IPS DF 6.9 (cell line): ENCODE data around the gene CASTOR1.

Experiments
- DNase-seq: peaks from one replicate; pipeline ENCODE4 v3.0.0-alpha.2; 2013; ENCODE audit warnings: low read depth, low spot score
- H3K27ac ChIP-seq: one replicate; pipeline ENCODE4 v1.5.1; 2013; ENCODE audit warnings: low read length, control low read depth
- H3K27me3 ChIP-seq: 2 replicates; pipeline ENCODE4 v1.6.1; 2013; ENCODE audit warnings: mild to moderate bottlenecking, low read length; ENCODE audit not compliant: control insufficient read depth, insufficient read depth
- H3K36me3 ChIP-seq: 2 replicates; pipeline ENCODE4 v1.6.1; 2013; ENCODE audit warnings: low read length; ENCODE audit not compliant: control insufficient read depth, insufficient read depth
- H3K4me1 ChIP-seq: 2 replicates; pipeline ENCODE4 v1.6.1; 2013; ENCODE audit warnings: low read length; ENCODE audit not compliant: control insufficient read depth, insufficient read depth
- H3K4me3 ChIP-seq: 2 replicates; pipeline ENCODE4 v1.5.1; 2013; ENCODE audit warnings: mild to moderate bottlenecking, low read length
- H3K9me3 ChIP-seq: 2 replicates; pipeline ENCODE4 v1.6.1; 2013; ENCODE audit warnings: low read length, inconsistent platforms; ENCODE audit not compliant: control insufficient read depth, insufficient read depth
- WGBS: extraction: QIAGEN DNeasy Blood & Tissue Kit; methylation state at CpG from one replicate; pipeline ENCODE4 v1.1.7; 2013; ENCODE audit warnings: mixed read lengths, missing lambda C conversion rate; ENCODE audit not compliant: insufficient read length, insufficient coverage; 5-methylcytosine and 5-hydroxymethylcytosine counted together

The CASTOR1 gene

DNA sequence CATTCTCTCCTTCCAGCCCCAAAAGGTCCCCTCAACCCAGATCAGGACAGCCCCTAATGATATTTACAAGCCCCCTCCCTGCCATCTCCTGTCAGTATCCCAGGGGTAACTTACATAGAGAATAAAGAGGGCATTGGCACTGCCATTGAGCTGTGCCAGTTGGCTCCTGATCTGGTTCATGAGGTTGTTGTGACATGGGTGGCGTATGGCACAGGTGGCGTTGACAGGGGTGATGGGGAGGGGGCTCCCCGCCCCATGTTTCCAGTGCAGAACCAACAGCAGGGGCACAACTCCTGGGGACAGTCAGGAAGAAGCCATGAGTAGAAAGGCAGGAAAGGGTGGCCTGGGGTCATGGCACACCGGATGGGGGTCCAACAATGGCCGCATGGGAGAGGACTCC, 44.7 kb downstream of the CASTOR1 start:
- Histone ChIP-seq H3K4me1 (peaks cover 2% of the 10 kb centered on the region; the same call in 1 of the 2 replicates), H3K9me3 (no peaks in the 10 kb centered on the region), H3K27me3 (no peaks in the 10 kb centered on the region), H3K36me3 (peaks cover 3% of the 10 kb centered on the region; the same call in 1 of the 2 replicates), H3K27ac (no peak overlapping the region), H3K4me3 (no peak overlapping the region)
- DNase-seq: no peak
- no CpG with 5 or more reads among the region's 5 CpGs for WGBS

DNA sequence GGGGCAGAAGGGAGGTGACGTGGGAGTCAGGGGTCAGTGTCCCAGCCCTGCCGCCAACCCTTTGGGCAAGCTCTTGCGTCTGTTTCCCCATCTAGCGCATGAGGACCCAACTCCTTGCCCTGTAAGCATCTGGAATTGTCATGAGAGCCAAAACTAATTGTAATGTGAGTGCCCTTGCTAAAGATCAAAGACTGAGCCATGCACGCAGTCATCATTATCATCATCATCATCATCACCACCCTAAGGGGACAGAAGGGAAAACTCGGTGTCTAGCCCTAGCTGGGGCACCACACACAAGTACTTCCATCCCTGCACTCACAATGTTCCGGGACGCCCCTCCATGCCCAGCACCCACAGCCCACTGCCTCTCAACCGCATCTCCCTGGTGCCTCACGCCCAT, 45.2 kb downstream of the CASTOR1 start:
- DNase-seq: no peak
- Histone ChIP-seq H3K36me3 (peaks cover 3% of the 10 kb centered on the region; the same call in 1 of the 2 replicates), H3K4me1 (peaks cover 2% of the 10 kb centered on the region), H3K27me3 (no peaks in the 10 kb centered on the region), H3K9me3 (no peaks in the 10 kb centered on the region), H3K27ac (no peak overlapping the region), H3K4me3 (no peak overlapping the region)
- WGBS: no CpG with 5 or more reads among the region's 10 CpGs

GRCh38 chr22:30243661-30244060, 45.6 kb downstream of the CASTOR1 start:
- no peak for DNase-seq
- WGBS: no CpG with 5 or more reads among the region's 22 CpGs
- Histone ChIP-seq H3K9me3 (no peaks in the 10 kb centered on the region), H3K36me3 (peaks cover 3% of the 10 kb centered on the region; the same call in 1 of the 2 replicates), H3K27ac (no peak overlapping the region), H3K4me1 (peaks cover 5% of the 10 kb centered on the region), H3K4me3 (no peak overlapping the region), H3K27me3 (no peaks in the 10 kb centered on the region)

DNA sequence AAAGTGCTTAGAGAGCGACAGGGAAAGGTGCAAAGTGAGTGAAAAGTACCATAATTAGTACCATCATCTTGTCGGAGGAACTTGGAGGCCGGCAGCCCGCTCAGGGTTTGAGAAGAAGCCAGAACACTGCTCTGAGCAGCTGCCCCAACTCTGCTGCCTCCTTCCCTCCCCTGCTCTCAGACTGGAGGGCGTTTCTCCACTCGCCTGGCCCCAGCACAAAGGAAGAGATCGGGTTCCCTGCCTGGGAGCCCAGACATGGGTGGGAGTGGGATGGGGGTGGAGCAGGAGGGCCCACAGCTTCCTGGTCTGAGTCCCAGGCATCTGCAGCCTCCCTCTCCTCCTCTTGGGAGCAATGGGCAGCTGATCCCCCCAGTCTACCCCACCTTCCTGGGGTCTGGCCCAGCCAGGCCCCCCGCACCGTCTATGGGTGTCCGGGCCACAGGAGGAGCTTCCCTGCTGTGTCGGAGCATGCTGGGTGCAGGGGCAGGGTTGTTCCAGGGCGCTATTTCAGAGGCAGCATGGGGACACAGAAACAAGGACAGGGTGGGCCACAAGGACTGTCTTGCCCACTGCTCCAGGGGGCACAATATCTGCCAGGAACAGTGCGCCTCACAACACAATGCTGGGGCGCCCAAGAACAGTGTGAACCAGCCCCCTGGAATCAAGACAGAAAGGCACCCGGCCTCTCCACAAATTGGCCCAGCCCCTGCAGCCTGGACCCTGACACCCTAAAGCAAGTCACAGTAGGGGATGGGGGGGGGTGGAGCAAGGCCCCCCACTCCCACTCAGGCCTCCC, 47.5 kb downstream of the CASTOR1 start:
- Histone ChIP-seq H3K27ac (no peak overlapping the region), H3K27me3 (no peaks in the 10 kb centered on the region), H3K4me1 (peaks cover 5% of the 10 kb centered on the region), H3K4me3 (no peak overlapping the region), H3K9me3 (no peaks in the 10 kb centered on the region), H3K36me3 (peaks cover 3% of the 10 kb centered on the region; the same call in 1 of the 2 replicates)
- WGBS: no CpG with 5 or more reads among the region's 15 CpGs
- DNase-seq: no peak

DNA sequence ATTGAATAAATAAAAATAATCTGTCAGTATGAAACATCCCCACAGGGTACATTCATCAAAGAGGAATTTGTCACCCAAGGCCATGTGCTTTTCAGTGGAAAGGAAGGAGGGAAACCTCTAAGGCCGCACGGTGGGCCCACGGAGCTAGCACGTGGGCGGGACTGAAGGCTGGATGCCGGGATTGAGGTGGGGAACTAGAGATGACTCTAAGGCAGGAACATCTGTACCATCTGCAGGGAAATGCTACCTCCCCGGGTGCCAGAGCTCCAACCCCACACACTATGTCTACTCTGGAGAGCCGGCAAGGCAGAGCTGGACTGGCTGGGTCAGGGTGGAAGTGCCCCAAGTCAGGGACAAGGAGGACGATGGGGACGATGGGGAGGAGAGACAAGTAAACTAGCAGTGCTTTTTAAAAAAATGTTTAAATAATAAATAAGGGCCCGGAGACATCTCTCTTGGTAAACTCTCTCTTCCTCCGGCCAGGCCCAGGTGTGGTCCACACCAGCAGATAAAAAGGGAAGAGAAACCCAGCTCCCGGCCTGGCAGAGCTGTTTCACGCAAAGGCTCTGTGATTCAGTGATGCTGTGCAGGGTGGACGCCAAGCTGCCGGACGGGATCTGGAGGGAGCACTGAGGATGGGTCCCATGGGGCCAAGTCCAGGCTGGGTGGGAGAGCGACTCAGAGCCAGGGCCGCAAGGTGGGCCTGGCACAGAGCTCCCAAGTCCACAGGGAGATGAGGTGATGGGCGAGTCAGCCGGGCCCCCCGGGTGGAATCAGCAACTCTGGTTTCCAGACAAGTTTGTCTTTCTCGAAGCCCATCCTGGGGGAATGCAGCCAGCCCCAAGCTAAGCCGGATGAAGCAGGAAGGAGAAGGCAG, 48.5 kb downstream of the CASTOR1 start:
- no CpG with 5 or more reads among the region's 24 CpGs for WGBS
- no peaks in the 10 kb centered on the region for H3K9me3 ChIP-seq
- peaks cover 3% of the 10 kb centered on the region; the same call in 1 of the 2 replicates for H3K36me3 ChIP-seq
- H3K4me1 ChIP-seq: peaks cover 3% of the 10 kb centered on the region
- H3K27ac ChIP-seq: no peak overlapping the region
- no peaks in the 10 kb centered on the region for H3K27me3 ChIP-seq
- DNase-seq: no peak
- no peak overlapping the region for H3K4me3 ChIP-seq

GRCh38 chr22:30239488-30240405, 49.6 kb downstream of the CASTOR1 start:
- DNase-seq: no peak
- WGBS: no CpG with 5 or more reads among the region's 17 CpGs
- no peaks in the 10 kb centered on the region for H3K9me3 ChIP-seq
- no peaks in the 10 kb centered on the region for H3K27me3 ChIP-seq
- no peak overlapping the region for H3K4me3 ChIP-seq
- H3K36me3 ChIP-seq: peaks cover 3% of the 10 kb centered on the region; the same call in 1 of the 2 replicates
- H3K4me1 ChIP-seq: peaks cover 4% of the 10 kb centered on the region
- H3K27ac ChIP-seq: no peak overlapping the region

DNA sequence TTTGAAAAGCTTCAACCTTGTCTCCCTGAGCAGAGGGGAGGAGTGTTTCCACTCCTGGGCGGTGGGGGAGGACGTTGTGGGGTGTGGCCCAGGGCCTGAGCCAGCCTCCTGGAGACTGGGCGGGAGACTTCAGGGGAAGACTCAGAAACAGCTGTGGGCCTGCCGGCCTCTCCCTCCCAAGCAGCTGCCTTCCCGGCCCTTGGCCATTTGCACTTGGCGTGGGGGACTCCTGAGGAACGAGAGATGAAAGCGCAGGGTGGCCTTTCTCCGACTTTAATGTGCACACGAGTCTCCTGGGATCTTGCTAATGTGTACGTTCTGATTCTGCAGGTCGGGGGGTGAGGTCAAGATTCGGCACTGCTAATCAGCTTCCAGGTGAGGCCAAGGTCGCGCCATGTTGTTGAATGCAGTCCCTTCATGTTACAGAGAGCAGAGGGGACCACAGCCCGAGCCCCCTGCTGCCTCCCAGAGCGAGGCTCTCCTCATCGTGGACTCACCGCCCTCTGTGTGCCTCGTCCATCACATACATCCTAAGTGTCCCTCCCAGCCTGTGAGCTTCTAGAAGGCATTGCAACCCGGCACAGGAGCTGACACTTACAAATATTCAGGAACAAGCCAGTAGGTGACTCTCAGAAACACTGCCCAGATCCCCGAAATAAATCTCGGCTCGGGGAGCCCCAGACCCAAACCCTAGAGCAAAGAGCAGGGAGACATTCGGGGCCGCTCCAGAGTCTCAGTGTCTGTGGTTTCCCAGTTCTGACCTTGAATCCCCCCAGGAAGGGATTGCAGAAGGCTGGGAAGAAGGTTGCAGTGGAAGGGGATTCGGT, 50.4 kb downstream of the CASTOR1 start:
- no peak for DNase-seq
- no CpG with 5 or more reads among the region's 27 CpGs for WGBS
- Histone ChIP-seq H3K4me3 (no peak overlapping the region), H3K36me3 (peaks cover 3% of the 10 kb centered on the region; the same call in 1 of the 2 replicates), H3K4me1 (peaks cover 4% of the 10 kb centered on the region), H3K9me3 (no peaks in the 10 kb centered on the region), H3K27me3 (no peaks in the 10 kb centered on the region), H3K27ac (no peak overlapping the region)

- no peak for DNase-seq
- H3K4me3 ChIP-seq: no peak overlapping the region
- H3K9me3 ChIP-seq: no peaks in the 10 kb centered on the region
- no peak overlapping the region for H3K27ac ChIP-seq
- H3K27me3 ChIP-seq: no peaks in the 10 kb centered on the region
- peaks cover 4% of the 10 kb centered on the region for H3K4me1 ChIP-seq
- H3K36me3 ChIP-seq: no peaks in the 10 kb centered on the region
- WGBS: no CpG with 5 or more reads among the region's 9 CpGs
These were observed 51.2 kb downstream of the CASTOR1 start for GRCh38 chr22:30238136-30238535.

DNA sequence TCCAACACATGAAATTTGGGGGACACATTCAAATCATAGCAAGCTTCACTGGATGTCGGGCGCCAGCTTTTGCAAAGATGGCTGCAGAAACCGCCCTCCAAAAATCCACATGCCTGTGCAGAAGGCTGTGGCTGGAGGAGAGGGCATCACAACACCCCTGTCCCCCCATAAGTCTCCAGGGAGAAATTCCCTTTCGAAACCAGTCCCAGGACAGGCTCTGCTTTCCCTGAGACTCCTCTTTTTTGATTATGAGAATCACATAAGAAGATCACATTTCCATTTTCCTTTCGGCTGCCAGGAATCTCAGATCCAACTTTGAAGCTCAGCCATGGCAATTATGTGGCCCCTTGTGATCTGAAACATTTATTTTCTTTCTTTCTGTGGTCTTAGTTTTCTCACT, 52.4 kb downstream of the CASTOR1 start:
- Histone ChIP-seq H3K27me3 (no peaks in the 10 kb centered on the region), H3K36me3 (no peaks in the 10 kb centered on the region), H3K27ac (no peak overlapping the region), H3K4me1 (peaks cover 7% of the 10 kb centered on the region), H3K9me3 (no peaks in the 10 kb centered on the region), H3K4me3 (no peak overlapping the region)
- DNase-seq: no peak
- WGBS: no CpG with 5 or more reads among the region's 5 CpGs
